SU-DHL-6 (cell line): ENCODE data around the gene TIGD4.

Source experiments
- H2AFZ ChIP-seq: fragments of 200-600 bp; sonication (generic); 2 replicates; pipeline ENCODE4 v1.6.1; 2014; ENCODE audit warnings: low read depth, mild to moderate bottlenecking, moderate library complexity, mixed read lengths, antibody characterized with exemption, low read length; ENCODE audit not compliant: severe bottlenecking
- H3F3A ChIP-seq: fragments of 200-600 bp; shearing (Covaris generic); 2 replicates; pipeline ENCODE4 v1.6.0; 2016; ENCODE audit warnings: antibody characterized with exemption, mild to moderate bottlenecking; ENCODE audit not compliant: insufficient read depth
- H3K27ac ChIP-seq: fragments of 200-600 bp; sonication (generic); 2 replicates; pipeline ENCODE4 v1.5.1; 2016; ENCODE audit warnings: low read depth, mild to moderate bottlenecking, low read length, moderate library complexity, mixed read lengths
- H3K27me3 ChIP-seq: fragments of 200-600 bp; sonication (generic), shearing (Covaris generic); 2 replicates; pipeline ENCODE4 v1.6.0; 2014; ENCODE audit warnings: mild to moderate bottlenecking, low read length
- H3K36me3 ChIP-seq: fragments of 200-600 bp; sonication (generic); 2 replicates; pipeline ENCODE4 v1.6.1; 2014; ENCODE audit warnings: mild to moderate bottlenecking, low read length, mixed read lengths
- H3K4me2 ChIP-seq: fragments of 300-600, 200-600 bp; shearing (Covaris generic), sonication (generic); 2 replicates; pipeline ENCODE4 v1.6.0; 2014; ENCODE audit warnings: low read length, low read depth, mild to moderate bottlenecking; ENCODE audit not compliant: poor library complexity, severe bottlenecking
- H3K4me3 ChIP-seq: fragments of 200-600 bp; sonication (generic); 2 replicates; pipeline ENCODE4 v1.5.1; 2014; ENCODE audit warnings: antibody characterized with exemption, low read length, mild to moderate bottlenecking, mixed read lengths; ENCODE audit not compliant: insufficient read depth, poor library complexity, severe bottlenecking
- H3K79me2 ChIP-seq: fragments of 200-600 bp; sonication (generic); 2 replicates; pipeline ENCODE4 v1.6.1; 2014; ENCODE audit warnings: mild to moderate bottlenecking, low read length, moderate library complexity; ENCODE audit not compliant: insufficient read depth
- H3K9ac ChIP-seq: fragments of 200-600 bp; sonication (generic); 2 replicates; pipeline ENCODE4 v1.7.0; 2014; ENCODE audit warnings: mild to moderate bottlenecking, low read length
- H3K9me2 ChIP-seq: fragments of 200-600 bp; sonication (generic); replicated peaks from 2 replicates; pipeline ENCODE4 v1.6.1; 2014; ENCODE audit warnings: low read length; ENCODE audit not compliant: insufficient read depth
- H3K9me3 ChIP-seq: fragments of 200-600 bp; sonication (generic); 2 replicates; pipeline ENCODE4 v1.6.1; 2014; ENCODE audit warnings: low read length, mixed read lengths; ENCODE audit not compliant: insufficient read depth
- H4K20me1 ChIP-seq: fragments of 200-600 bp; sonication (generic); 2 replicates; pipeline ENCODE4 v1.6.1; 2014; ENCODE audit warnings: low read depth, mild to moderate bottlenecking, antibody characterized with exemption, low read length, moderate library complexity, mixed read lengths
- EZH2phosphoT487 ChIP-seq: fragments of 200-600 bp; sonication (generic), shearing (Covaris generic); conservative IDR thresholded peaks from 2 replicates; pipeline ENCODE4 v1.6.1; 2018; ENCODE audit warnings: mild to moderate bottlenecking, antibody characterized with exemption, low read length, moderate library complexity, mixed read lengths
- TF ChIP-seq, protein P1 (sequence below): fragments of 200-600 bp; sonication (generic); IDR thresholded peaks from one replicate; pipeline ENCODE4 v1.5.1; 2017; ENCODE audit warnings: antibody characterized with exemption, mild to moderate bottlenecking, low read length, moderate library complexity; ENCODE audit not compliant: insufficient read depth, poor library complexity, severe bottlenecking

Gene TIGD4

GRCh38 chr4:152778656-152779512 is 646 bp downstream of the TIGD4 start:
- H3K4me2 ChIP-seq = peak overlapping the region; percentile 72
- H2AFZ ChIP-seq = peak overlapping the region; percentile 95
- no peaks in the 10 kb centered on the region for H4K20me1 ChIP-seq
- H3K9ac ChIP-seq = peak overlapping the region; percentile 73
- H3K79me2 ChIP-seq = peaks cover 19% of the 10 kb centered on the region; the same call in 1 of the 2 replicates
- no peak overlapping the region for H3K27ac ChIP-seq
- TF ChIP-seq, protein P1, sequence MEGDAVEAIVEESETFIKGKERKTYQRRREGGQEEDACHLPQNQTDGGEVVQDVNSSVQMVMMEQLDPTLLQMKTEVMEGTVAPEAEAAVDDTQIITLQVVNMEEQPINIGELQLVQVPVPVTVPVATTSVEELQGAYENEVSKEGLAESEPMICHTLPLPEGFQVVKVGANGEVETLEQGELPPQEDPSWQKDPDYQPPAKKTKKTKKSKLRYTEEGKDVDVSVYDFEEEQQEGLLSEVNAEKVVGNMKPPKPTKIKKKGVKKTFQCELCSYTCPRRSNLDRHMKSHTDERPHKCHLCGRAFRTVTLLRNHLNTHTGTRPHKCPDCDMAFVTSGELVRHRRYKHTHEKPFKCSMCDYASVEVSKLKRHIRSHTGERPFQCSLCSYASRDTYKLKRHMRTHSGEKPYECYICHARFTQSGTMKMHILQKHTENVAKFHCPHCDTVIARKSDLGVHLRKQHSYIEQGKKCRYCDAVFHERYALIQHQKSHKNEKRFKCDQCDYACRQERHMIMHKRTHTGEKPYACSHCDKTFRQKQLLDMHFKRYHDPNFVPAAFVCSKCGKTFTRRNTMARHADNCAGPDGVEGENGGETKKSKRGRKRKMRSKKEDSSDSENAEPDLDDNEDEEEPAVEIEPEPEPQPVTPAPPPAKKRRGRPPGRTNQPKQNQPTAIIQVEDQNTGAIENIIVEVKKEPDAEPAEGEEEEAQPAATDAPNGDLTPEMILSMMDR = no peak
- no peak for TF ChIP-seq EZH2phosphoT487
- no peaks in the 10 kb centered on the region for H3K36me3 ChIP-seq
- peaks cover 4% of the 10 kb centered on the region; the same call in 1 of the 2 replicates for H3F3A ChIP-seq
- H3K9me2 ChIP-seq = no peaks in the 10 kb centered on the region
- H3K9me3 ChIP-seq = no peaks in the 10 kb centered on the region
- peak overlapping the region; percentile 85 for H3K4me3 ChIP-seq
- no peaks in the 10 kb centered on the region for H3K27me3 ChIP-seq

DNA sequence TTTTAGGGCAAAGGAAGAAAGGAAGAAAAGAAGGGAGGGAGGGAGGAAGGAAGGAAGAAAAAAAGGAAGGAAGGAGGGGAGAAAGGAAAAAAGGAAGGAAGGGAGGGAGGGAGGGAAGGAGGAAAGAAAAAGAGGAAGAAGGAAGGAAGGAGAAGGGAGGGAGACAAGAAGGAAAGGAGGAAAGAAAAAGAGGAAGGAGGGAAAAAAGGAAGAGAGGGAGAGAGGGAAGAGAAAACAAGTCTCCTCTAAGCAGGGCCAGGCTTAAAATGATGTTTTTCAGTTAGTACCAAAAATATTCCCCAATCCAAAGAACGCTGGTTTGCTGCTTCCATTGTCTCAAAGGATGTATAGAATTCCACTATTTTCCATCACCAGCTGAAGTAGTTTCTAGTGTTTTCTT is 2.0 kb downstream of the TIGD4 start:
- Histone ChIP-seq H3K36me3 (no peaks in the 10 kb centered on the region), H4K20me1 (no peaks in the 10 kb centered on the region), H3F3A (peaks cover 1% of the 10 kb centered on the region; the same call in 1 of the 2 replicates), H3K4me3 (no peak overlapping the region), H2AFZ (no peak overlapping the region), H3K79me2 (peaks cover 15% of the 10 kb centered on the region; the same call in 1 of the 2 replicates), H3K27me3 (no peaks in the 10 kb centered on the region), H3K27ac (no peak overlapping the region), H3K9me3 (no peaks in the 10 kb centered on the region), H3K4me2 (no peak overlapping the region), H3K9ac (no peak overlapping the region), H3K9me2 (no peaks in the 10 kb centered on the region)
- TF ChIP-seq, protein P1 = no peak
- TF ChIP-seq EZH2phosphoT487 = no peak

DNA sequence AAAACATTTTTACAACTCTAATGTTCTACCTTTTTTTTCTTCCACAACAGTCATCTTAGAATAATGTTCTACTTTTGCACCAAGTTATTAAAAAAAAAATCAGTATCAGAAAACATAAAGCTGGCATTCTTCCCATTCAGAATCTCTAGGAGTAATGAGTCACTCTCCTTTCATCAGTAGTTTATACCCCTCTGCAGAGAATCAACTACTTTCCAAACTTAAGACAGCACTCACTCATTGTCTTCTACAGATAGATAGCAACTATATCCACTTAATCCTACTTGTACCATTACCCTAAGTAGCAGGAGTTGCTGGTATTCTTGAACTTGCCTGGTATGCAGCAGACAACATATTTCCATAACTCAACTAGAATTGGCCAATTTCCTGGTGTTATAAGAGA is 3.2 kb downstream of the TIGD4 start:
- Histone ChIP-seq H4K20me1 (no peaks in the 10 kb centered on the region), H3K4me3 (no peak overlapping the region), H3K9me3 (no peaks in the 10 kb centered on the region), H2AFZ (no peak overlapping the region), H3F3A (no peaks in the 10 kb centered on the region; the same call in 1 of the 2 replicates), H3K9ac (no peak overlapping the region), H3K27ac (no peak overlapping the region), H3K79me2 (peaks cover 8% of the 10 kb centered on the region; the same call in 1 of the 2 replicates), H3K36me3 (no peaks in the 10 kb centered on the region; the same call in 1 of the 2 replicates), H3K9me2 (no peaks in the 10 kb centered on the region), H3K4me2 (no peak overlapping the region), H3K27me3 (no peaks in the 10 kb centered on the region)
- TF ChIP-seq, protein P1 = no peak
- no peak for TF ChIP-seq EZH2phosphoT487
